ENCODE measurements around the gene LARGE1. TPM values are rescaled to one million over a fixed set of nuclear protein-coding genes. Genes with fewer than 3 reads are reported as not detected.

The LARGE1 gene
- polyA plus RNA-seq, 4 donors = 24.8 to 30.4 (median 27.6) TPM

DNA sequence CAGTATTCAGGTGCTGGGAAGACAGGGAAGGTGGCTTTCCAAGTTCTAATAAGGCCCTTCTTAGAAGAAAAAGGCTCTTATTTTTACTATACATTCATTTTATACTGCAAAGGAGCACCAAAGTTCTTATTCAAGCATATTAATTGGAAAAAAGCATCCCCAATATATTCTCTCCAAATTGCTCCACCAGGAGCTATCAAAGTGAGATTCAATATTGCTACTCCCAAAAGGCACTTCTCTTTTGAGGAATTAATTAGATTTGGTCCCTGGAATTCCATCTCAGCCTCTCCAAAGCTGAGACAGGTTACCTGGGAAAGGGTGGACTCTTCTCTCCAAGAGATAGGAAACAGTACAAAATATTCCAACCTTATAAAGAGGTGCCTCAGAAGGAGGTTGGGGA is 134.1 kb downstream of the LARGE1 start:
- no peak for DNase-seq (ENCODE audit: low read depth in 4 of 4, low spot score in 3 of 4)

DNA sequence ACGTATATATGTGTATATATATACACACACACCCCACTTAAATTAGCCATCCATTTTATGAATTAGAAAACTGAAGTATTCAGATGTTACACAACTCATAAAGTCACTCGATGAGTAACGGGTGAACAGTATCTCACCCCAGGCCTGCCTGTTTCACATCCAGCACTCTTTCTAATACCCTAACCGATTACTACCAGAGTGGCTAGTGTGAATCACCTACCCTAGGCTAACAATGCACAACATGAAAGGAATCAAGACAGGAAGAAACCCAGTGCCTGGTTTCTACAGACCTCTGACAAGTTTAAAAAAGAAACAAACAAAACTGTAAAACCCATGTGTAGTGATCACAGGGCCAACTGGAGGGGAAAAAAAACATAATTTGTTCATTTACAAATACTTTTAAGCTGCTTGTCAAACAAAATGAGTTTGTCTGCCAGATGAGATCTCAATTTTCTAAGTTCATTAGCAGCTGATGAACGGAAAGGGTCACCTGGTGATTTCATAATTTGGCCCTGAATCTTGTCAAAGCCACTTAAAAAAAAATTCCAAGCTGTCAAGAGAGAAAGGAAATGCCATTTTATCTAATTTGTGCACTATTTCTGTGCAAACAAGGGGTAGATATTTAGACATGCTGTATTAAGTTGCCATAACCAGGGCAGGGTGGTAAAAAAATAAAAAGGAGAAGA is 134.8 kb downstream of the LARGE1 start:
- DNase-seq (ENCODE audit: low read depth in 4 of 4, low spot score in 3 of 4) = no peak

GRCh38 chr22:33781411-33781810 is 138.9 kb downstream of the LARGE1 start:
- DNase-seq (ENCODE audit: low read depth in 4 of 4, low spot score in 3 of 4) = no peak

DNA sequence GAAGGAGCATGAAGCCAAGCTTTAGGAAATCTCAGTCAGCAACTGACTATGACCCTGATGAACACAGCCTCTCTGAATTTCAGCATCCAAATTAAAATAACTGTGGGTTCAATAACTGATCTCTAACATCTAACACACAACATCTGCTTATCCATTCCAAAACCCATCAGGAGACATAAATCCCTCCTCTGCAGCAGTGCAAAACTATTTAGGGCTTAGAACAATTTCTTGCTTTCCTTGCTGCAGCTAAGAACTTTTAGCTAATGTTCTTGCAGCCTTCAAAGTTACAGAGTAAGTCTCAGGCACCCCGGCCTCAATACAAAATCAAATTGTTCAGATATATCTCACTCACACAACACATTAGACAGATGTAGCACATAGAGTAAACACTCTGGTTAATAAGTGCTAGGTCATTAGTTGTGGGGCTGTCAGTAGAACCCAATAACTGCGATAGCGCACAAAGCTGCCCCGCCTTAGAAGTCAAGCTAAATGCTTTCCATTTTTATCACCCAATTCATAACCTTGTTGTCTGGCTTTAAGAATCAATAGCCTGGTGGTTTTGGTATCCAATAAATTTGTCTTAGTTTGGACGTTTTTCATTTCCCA is 139.6 kb downstream of the LARGE1 start:
- DNase-seq (ENCODE audit: low read depth in 4 of 4, low spot score in 3 of 4) = no peak

DNA sequence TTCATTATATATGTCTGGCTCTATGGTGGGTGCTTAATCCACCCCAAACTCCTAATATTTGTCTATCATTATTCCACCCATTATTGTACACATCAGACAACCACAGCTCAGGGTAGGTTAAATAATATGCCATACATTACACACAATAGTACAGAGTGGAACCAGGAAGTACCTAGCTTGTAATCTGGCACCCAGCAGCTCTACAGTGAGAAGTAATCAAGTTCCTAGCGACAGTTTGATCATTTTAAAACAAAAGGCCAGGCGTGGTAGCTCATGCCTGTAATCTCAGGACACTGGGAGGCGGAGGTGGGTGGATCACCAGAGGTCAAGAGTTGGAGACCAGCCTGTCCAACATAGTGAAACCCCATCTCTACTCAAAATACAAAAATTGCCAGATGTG is 141.0 kb downstream of the LARGE1 start:
- DNase-seq (ENCODE audit: low read depth in 4 of 4, low spot score in 3 of 4) = no peak

DNA sequence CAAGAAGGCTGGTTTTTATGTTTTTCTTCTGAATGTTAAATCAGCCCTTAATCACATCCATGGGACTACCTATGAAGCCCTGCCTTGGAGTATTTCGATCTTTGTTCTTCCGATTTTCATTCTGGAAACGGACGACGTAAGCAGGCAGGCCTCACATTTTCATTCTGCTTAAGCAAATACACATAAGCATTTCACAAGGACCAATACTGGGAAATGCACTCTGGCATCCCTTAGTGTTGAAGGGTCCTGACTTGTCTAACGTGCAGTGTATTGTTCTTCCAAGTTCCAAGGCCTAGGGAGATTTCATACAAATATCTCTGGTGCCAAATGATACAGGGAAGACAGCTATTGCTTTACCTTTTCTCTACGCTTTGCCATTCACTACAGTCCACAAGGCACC is 143.8 kb downstream of the LARGE1 start:
- DNase-seq (ENCODE audit: low read depth in 4 of 4, low spot score in 3 of 4) = no peak

GRCh38 chr22:33774781-33775180 is 145.5 kb downstream of the LARGE1 start:
- no peak for DNase-seq (ENCODE audit: low read depth in 4 of 4, low spot score in 3 of 4)

DNA sequence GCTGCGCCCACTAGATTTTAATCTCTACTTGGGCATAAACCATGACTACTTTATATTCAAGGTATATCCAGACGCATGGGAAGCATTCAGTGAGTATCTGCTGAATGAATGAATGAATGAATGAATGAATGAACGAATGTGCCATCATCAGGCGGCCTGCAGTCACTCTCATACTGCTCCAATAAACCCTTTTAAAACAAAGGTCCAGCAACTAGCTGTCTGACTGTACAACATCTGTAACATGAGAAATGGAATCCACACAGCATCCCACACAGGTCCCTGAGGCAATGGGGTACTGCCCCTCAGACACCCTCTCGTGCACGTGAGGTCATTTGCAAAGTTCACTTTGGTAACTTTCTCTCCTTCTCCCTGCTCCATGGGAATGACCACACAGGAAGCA is 147.5 kb downstream of the LARGE1 start:
- no peak for DNase-seq (ENCODE audit: low read depth in 4 of 4, low spot score in 3 of 4)

DNA sequence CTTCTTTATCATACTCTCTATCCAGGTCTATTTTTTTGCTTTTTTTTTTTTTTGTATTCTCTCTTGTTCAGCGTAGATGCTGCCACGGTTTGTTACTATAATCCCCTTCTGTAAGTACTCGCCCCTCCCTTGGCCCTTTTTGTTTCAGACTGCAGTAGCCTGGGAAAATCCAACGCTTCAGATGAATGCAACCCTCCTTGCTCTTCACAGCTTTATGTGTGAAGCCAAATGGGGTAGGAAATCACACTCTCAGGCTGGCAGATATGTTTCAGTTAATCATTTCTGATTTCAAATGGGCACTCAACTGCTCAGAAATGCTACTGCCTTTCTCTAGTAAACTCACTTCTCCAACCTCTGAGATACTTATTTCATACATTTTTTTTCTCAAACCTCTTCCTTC is 149.1 kb downstream of the LARGE1 start:
- no peak for DNase-seq (ENCODE audit: low read depth in 4 of 4, low spot score in 3 of 4)

DNA sequence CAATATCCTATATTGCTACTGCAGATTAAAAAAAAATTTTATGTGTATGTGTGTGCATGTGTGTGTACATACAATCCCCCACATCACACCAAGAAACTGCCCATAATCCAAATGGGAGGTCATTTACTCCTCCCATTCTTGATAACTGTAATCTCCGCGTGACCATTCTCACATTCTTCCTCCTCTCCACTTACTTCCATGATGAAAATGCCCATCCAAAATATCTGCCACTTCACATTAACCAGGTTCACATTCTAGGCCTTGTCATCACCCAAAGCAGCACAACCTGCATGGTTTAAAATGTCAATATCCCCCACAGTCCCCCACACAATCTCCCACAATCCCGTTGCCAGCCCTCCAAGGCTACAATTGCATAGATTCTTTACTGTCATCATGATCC is 149.6 kb downstream of the LARGE1 start:
- DNase-seq (ENCODE audit: low read depth in 4 of 4, low spot score in 3 of 4) = no peak

DNA sequence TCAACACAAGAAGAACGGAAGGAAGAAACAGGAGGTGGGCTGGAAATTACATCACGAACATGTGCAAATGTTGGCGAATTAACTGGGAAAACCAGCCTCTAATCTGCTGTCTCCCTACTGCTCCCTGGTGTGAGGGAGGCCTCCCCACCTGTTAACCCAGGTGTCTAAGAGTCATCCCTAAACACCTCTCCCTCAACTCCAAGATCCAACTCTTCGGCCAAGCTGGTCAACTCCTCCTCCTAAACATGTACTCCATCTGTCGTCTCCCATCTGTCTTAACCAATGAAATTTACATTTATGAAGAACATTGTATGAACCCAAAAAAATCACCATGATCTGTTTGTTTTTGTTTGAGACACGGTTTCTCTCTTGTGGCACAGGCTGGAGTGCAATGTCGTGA is 154.2 kb downstream of the LARGE1 start:
- DNase-seq (ENCODE audit: low read depth in 4 of 4, low spot score in 3 of 4) = no peak

- no peak for DNase-seq (ENCODE audit: low read depth in 4 of 4, low spot score in 3 of 4)
These were observed 161.3 kb downstream of the LARGE1 start for GRCh38 chr22:33758961-33759360.

- no peak for DNase-seq (ENCODE audit: low read depth in 4 of 4, low spot score in 3 of 4)
These were observed 162.3 kb downstream of the LARGE1 start for GRCh38 chr22:33757802-33758483.

GRCh38 chr22:33757041-33757801 is 163.1 kb downstream of the LARGE1 start:
- DNase-seq (ENCODE audit: low read depth in 4 of 4, low spot score in 3 of 4) = no peak

DNA sequence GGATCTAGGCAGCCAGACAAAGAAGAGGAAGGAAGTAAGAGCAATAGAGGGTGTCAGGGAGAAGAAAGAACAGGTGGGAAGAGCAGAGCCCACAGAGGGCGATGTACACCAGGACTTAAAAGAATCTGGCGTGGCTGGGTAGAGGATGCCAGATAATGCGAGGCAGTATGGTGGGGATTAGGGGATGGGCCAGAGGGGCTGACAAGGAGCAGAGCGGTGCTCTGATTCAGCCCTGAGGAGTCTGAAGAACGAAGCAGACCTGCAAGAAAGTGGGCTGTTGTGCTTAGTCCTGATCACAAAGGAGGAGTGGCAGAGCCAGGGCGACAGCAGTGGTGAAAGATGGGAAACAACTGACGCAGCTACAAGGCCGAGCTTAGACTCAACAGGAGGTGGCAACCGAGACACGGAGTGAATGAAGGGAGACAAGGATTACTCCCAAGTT is 163.7 kb downstream of the LARGE1 start:
- no peak for DNase-seq (ENCODE audit: low read depth in 4 of 4, low spot score in 3 of 4)

DNA sequence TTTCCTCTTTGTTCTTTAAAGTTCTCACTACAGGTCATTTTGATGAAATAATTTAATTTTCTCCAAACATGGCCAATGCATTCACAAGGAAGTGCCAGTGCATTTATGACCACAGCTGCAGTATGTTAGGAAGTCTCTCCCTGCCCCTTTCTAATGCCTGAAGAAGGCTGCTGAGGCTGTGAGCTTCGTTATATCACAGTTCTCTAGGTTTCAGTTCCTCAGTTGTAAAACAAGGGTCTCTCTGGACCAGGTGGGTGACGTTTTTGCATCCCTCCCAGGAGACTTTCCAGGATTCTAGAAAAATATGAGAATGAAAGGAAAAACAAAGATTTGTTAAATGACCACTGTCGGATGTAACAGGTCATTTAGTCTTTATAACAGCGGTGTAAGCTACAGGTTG is 171.6 kb downstream of the LARGE1 start:
- no peak for DNase-seq (ENCODE audit: low read depth in 4 of 4, low spot score in 3 of 4)

DNA sequence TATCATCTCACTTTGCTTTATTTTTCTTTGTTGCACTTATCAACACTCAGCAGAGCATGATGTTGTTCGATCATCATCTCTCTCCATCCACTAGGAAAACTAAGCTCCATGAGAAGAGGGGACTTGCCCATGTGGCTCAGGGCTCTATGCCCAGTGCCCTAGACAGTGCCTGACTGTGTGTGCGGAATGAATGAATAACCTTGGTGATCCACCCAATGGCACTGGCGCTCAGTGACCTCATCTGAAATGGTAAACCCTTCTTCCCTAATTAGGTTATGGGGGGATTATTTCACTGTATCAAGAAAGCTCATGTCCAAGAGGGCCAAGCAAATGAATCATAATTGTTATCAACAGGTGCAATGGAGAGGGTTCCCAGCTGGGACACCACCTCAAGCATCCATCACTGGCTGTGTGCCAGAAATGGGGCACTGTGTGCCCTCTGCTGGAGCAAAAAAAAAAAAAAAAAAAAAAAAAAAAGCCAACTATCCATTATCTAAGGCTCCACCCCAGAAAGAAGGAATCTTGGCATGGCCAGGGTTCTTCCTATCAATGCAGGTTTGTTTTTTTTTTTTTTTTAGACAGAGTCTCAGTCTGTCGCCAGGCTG is 172.6 kb downstream of the LARGE1 start:
- DNase-seq (ENCODE audit: low read depth in 4 of 4, low spot score in 3 of 4) = no peak

GRCh38 chr22:33747029-33747428 is 173.2 kb downstream of the LARGE1 start:
- DNase-seq (ENCODE audit: low read depth in 4 of 4, low spot score in 3 of 4) = no peak

- no peak for DNase-seq (ENCODE audit: low read depth in 4 of 4, low spot score in 3 of 4)
These were observed 173.8 kb downstream of the LARGE1 start for GRCh38 chr22:33746501-33746928.

DNA sequence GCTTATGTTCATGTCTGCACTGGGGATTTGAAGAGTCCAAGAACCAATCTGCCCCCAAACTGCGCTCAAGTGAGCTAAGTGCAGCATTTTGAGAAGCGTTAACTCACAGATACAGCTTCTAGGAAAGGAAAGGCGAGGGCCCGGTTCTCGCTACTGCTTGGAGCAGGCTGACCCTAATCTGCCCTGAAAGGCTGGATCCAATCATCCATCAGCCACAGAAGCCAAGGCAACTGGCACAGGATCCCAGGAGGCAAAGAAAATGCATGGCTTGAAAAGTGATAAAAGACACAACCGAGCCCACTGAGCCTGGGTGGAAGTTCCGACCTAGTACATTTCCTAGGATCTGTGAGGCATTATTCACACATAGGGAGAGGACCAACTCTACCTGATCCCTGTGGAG is 174.8 kb downstream of the LARGE1 start:
- no peak for DNase-seq (ENCODE audit: low read depth in 4 of 4, low spot score in 3 of 4)

GRCh38 chr22:33743756-33744155 is 176.5 kb downstream of the LARGE1 start:
- no peak for DNase-seq (ENCODE audit: low read depth in 4 of 4, low spot score in 3 of 4)
